ENCODE results near the gene BEST2.

BEST2 gene

DNA sequence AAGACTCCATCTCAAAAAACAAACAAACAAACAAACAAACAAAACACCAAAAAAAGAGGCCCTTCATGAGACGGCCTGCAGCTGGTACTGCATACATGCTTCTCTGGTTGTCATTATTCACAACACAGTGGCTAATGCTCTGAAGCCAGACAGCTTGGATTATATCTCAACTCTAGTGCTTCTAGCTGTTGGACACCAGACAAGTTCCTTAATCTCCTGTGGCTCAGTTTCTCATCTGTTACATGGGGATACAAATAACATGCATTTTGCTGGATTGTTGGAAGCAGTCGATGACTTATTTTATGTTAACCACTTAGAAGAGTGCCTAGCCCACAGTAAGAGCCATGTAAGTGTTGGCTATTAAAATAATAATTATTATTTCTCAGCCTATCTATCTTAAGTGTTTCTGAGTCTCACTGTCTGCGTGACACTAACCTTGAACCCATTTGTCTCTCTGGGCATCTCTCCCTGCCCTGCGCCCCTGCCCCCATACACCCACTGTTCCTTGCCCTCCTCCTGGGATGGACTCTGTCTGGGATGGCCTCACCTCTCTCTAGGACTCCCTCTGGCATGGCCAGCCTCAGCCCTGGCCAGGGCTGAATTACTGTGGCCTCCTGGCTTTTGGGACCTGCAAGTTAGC is 36.6 kb downstream of the BEST2 start:
- TF ChIP-seq EGR1 (IDR thresholded peaks at IDR 0.05) = no peak
- TF ChIP-seq CREB1 (IDR thresholded peaks at IDR 0.05; ENCODE audit: low read depth) = no peak
- TF ChIP-seq NFIC (IDR thresholded peaks at IDR 0.05) = no peak
- TF ChIP-seq, protein P1, sequence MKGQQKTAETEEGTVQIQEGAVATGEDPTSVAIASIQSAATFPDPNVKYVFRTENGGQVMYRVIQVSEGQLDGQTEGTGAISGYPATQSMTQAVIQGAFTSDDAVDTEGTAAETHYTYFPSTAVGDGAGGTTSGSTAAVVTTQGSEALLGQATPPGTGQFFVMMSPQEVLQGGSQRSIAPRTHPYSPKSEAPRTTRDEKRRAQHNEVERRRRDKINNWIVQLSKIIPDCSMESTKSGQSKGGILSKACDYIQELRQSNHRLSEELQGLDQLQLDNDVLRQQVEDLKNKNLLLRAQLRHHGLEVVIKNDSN (IDR thresholded peaks at IDR 0.05) = no peak
- TF ChIP-seq TEAD4 (IDR thresholded peaks at IDR 0.05) = no peak
- TF ChIP-seq FOXM1 (IDR thresholded peaks at IDR 0.05; ENCODE audit: borderline replicate concordance, low read depth) = no peak
- no peak for TF ChIP-seq YY1 (IDR thresholded peaks at IDR 0.05; ENCODE audit: low read depth)
- no peak for TF ChIP-seq RAD21 (IDR thresholded peaks at IDR 0.05; ENCODE audit: low read depth)
- no peak for TF ChIP-seq EP300 (IDR thresholded peaks at IDR 0.05; ENCODE audit: borderline replicate concordance)
- TF ChIP-seq ZBTB7A (IDR thresholded peaks at IDR 0.05; ENCODE audit: low read depth) = no peak
- TF ChIP-seq, protein P2, sequence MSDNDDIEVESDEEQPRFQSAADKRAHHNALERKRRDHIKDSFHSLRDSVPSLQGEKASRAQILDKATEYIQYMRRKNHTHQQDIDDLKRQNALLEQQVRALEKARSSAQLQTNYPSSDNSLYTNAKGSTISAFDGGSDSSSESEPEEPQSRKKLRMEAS (IDR thresholded peaks at IDR 0.05) = no peak
- no peak for TF ChIP-seq TCF12 (IDR thresholded peaks at IDR 0.05; ENCODE audit: low read depth)
- no peak for TF ChIP-seq CEBPB (IDR thresholded peaks at IDR 0.05)
- TF ChIP-seq TAF1 (IDR thresholded peaks at IDR 0.05; ENCODE audit: low read depth) = no peak

DNA sequence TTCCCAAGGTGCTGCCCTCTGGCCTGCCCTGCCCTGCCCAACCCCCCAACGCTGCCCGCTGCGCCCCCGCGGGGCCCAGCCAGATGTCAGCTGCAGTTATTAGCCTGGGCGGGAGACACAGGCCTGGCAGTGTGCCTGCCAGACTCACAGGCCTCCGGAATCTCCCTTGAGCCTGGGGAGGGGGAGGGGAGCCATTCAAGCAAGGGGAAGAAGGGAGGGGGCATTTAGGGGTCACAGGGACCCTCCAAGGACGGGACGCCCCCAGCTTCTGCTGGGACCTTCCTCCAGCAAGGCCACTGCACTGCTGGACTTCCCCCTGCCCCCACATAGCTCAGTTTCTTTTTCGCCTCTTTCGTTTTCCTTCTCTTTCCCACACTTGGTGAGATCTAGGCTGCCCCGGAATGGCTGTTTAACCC is 37.1 kb downstream of the BEST2 start:
- TF ChIP-seq TCF12 (IDR thresholded peaks at IDR 0.05; ENCODE audit: low read depth) (peak; percentile 97), FOXM1 (IDR thresholded peaks at IDR 0.05; ENCODE audit: borderline replicate concordance, low read depth) (peak; percentile 77; the same call in 1 of the 2 replicates), RAD21 (IDR thresholded peaks at IDR 0.05; ENCODE audit: low read depth) (peak; percentile 35; the same call in 1 of the 2 replicates), TAF1 (IDR thresholded peaks at IDR 0.05; ENCODE audit: low read depth) (no peak), YY1 (IDR thresholded peaks at IDR 0.05; ENCODE audit: low read depth) (no peak), CREB1 (IDR thresholded peaks at IDR 0.05; ENCODE audit: low read depth) (no peak), EP300 (IDR thresholded peaks at IDR 0.05; ENCODE audit: borderline replicate concordance) (peak; percentile 87), CEBPB (IDR thresholded peaks at IDR 0.05) (peak; percentile 5; the same call in 1 of the 2 replicates), NFIC (IDR thresholded peaks at IDR 0.05) (peak; percentile 96), ZBTB7A (IDR thresholded peaks at IDR 0.05; ENCODE audit: low read depth) (peak; percentile 90), TEAD4 (IDR thresholded peaks at IDR 0.05) (no peak), EGR1 (IDR thresholded peaks at IDR 0.05) (peak; percentile 74)
- TF ChIP-seq, protein P2 (IDR thresholded peaks at IDR 0.05) = peak; percentile 65
- TF ChIP-seq, protein P1 (IDR thresholded peaks at IDR 0.05) = peak; percentile 16; the same call in 1 of the 2 replicates
- TF ChIP-seq, protein P3, sequence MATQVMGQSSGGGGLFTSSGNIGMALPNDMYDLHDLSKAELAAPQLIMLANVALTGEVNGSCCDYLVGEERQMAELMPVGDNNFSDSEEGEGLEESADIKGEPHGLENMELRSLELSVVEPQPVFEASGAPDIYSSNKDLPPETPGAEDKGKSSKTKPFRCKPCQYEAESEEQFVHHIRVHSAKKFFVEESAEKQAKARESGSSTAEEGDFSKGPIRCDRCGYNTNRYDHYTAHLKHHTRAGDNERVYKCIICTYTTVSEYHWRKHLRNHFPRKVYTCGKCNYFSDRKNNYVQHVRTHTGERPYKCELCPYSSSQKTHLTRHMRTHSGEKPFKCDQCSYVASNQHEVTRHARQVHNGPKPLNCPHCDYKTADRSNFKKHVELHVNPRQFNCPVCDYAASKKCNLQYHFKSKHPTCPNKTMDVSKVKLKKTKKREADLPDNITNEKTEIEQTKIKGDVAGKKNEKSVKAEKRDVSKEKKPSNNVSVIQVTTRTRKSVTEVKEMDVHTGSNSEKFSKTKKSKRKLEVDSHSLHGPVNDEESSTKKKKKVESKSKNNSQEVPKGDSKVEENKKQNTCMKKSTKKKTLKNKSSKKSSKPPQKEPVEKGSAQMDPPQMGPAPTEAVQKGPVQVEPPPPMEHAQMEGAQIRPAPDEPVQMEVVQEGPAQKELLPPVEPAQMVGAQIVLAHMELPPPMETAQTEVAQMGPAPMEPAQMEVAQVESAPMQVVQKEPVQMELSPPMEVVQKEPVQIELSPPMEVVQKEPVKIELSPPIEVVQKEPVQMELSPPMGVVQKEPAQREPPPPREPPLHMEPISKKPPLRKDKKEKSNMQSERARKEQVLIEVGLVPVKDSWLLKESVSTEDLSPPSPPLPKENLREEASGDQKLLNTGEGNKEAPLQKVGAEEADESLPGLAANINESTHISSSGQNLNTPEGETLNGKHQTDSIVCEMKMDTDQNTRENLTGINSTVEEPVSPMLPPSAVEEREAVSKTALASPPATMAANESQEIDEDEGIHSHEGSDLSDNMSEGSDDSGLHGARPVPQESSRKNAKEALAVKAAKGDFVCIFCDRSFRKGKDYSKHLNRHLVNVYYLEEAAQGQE (IDR thresholded peaks at IDR 0.05; ENCODE audit: low read depth) = no peak

DNA sequence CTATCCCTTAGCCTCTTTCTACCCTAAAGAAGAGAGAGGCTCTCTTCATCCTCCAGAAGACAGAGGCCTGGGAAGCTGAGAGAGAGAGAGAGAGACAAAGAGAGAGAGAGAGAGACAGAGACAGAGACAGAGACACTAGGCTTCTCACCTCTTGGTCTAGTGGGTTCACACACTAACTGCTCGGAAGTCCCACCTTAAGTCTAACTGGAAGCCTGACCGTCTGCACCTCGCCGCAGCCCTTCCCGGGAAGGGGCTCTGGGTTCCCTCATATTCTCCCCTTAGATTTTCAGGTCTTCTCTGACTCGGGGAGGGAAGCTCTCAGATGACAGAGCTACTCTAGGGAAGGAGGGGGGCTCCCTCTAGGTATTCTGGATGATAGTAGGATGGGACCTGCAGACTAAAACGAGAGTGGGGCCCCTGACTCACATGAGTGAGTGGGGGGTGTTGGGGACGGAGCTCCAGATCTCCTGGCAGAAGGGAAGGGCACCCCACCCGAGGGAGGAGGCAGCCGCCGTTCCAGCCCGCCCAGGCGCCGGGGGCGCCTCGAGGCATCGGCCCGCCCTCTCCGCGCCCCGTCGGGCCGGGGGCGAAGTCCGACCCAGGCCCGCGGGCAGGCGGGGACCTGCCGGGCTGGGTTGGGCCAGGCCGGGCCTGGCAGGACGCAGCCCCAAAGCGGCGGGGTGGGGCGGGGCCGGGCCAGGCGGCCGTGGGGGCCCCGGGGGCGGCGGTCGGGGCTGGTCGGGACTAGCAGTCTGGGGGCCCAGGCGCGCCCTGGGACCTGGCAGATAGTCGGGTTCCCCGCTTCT is 37.7 kb downstream of the BEST2 start:
- TF ChIP-seq ZBTB7A (IDR thresholded peaks at IDR 0.05; ENCODE audit: low read depth) = peak; percentile 53; the same call in 1 of the 2 replicates
- TF ChIP-seq, protein P3 (IDR thresholded peaks at IDR 0.05; ENCODE audit: low read depth) = no peak

DNA sequence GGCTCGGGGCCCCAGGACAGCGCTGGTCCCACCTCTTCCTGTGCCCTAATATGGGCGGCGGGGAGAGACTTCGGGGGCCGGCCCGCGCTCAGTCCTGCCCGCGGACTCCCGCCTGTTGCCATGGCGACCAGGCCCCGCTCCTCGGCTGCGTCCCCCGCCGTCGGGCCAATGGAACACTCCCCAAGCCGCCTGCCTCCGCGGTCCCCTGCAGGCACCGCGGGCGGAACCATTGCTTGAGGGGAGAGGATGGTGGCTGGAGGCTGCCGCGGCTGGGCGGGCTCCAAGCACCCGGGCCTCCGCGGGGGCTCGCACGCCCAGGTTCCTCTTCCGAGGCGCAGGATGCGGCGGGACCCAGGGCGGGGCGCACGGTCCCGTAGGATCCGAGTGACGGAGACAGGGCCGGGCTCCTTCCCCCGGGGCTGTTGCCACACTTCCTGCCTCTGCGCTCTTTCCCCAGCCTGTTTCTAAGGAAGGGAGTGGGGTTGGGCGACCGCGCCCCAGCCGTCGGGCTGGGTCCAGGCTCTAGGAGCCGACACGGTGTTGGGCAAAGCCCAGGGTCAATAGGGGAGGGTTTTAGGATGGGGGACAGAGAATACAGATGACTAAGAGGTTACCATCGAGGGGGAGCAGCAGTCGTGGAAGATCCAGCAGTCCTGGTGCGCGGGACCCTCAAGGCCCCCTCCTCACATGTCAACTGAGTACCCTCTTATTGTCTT is 38.5 kb downstream of the BEST2 start:
- no peak for TF ChIP-seq RAD21 (IDR thresholded peaks at IDR 0.05; ENCODE audit: low read depth)
- peak; percentile 63; the same call in 1 of the 2 replicates for TF ChIP-seq EP300 (IDR thresholded peaks at IDR 0.05; ENCODE audit: borderline replicate concordance)
- TF ChIP-seq FOXM1 (IDR thresholded peaks at IDR 0.05; ENCODE audit: borderline replicate concordance, low read depth) = peak; percentile 51; the same call in 1 of the 2 replicates
- TF ChIP-seq, protein P2 (IDR thresholded peaks at IDR 0.05) = peak; percentile 61
- TF ChIP-seq, protein P1 (IDR thresholded peaks at IDR 0.05) = no peak
- 0 out of 2 replicates have a peak, but pooled peaks have one; percentile 29 for TF ChIP-seq TAF1 (IDR thresholded peaks at IDR 0.05; ENCODE audit: low read depth)
- peak; percentile 64 for TF ChIP-seq NFIC (IDR thresholded peaks at IDR 0.05)
- TF ChIP-seq CEBPB (IDR thresholded peaks at IDR 0.05) = peak; percentile 83
- TF ChIP-seq CREB1 (IDR thresholded peaks at IDR 0.05; ENCODE audit: low read depth) = no peak
- TF ChIP-seq ZBTB7A (IDR thresholded peaks at IDR 0.05; ENCODE audit: low read depth) = peak; percentile 95
- peak; percentile 62; the same call in 1 of the 2 replicates for TF ChIP-seq TCF12 (IDR thresholded peaks at IDR 0.05; ENCODE audit: low read depth)
- TF ChIP-seq EGR1 (IDR thresholded peaks at IDR 0.05) = no peak; the same call in 1 of the 2 replicates

Data from Ishikawa (cell line).